Ectodermal cell (in vitro differentiated cells): Measurements from ENCODE around the gene PPP1R7.

ENCODE experiments used
- H3K27ac ChIP-seq: 2 replicates; pipeline ENCODE4 v1.7.0; 2013; ENCODE audit warnings: mild to moderate bottlenecking, low read depth, low read length; ENCODE audit not compliant: insufficient read depth, poor library complexity, severe bottlenecking
- H3K27me3 ChIP-seq: 2 replicates; pipeline ENCODE4 v1.7.0; 2013; ENCODE audit warnings: mild to moderate bottlenecking, low read length; ENCODE audit not compliant: insufficient read depth, control insufficient read depth, poor library complexity, severe bottlenecking
- H3K36me3 ChIP-seq: one replicate; pipeline ENCODE4 v1.7.0; 2013; ENCODE audit warnings: low read length; ENCODE audit not compliant: control insufficient read depth, insufficient read depth
- H3K4me1 ChIP-seq: one replicate; pipeline ENCODE4 v1.7.0; 2013; ENCODE audit warnings: low read length; ENCODE audit not compliant: control insufficient read depth, insufficient read depth
- H3K4me3 ChIP-seq: 2 replicates; pipeline ENCODE4 v1.7.0; 2013; ENCODE audit warnings: low read depth, low read length, control low read depth; ENCODE audit not compliant: insufficient read depth
- H3K9me3 ChIP-seq: 2 replicates; pipeline ENCODE4 v1.7.0; 2013; ENCODE audit warnings: mild to moderate bottlenecking, low read length, moderate library complexity; ENCODE audit not compliant: control insufficient read depth
- WGBS, 2 experiments: methylation state at CpG; one replicate each; pipeline ENCODE4 v1.1.7; 2013; ENCODE audit warnings: missing lambda C conversion rate in 2 of 2; 5-methylcytosine and 5-hydroxymethylcytosine counted together

PPP1R7 gene

DNA sequence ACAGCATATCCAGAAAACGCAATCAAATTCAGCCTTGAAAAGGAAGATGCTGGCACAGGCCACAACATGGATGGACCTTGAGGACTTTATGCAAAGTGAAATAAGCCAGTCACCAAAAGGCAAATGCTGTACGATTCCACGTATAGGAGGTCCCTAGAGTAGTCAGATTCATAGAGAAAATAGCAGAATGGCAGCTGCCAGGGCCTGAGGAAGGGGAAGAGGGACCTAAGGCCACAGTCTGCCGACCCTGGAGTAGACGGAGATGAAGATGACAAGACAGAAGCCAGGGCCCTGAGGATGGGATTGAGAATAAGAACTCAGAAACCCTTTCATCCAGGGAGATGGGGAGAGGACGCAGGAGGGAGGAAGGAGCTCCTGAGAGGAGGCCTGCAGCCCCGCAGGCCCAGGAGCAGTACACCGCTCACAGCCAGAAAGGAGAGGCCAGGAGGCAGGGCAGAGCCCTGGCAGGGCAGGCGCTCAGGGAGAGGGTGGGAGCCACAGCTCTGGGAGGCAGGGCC, 40.1 kb upstream of the PPP1R7 start:
- no peak overlapping the region for H3K27ac ChIP-seq
- no peaks in the 10 kb centered on the region for H3K4me1 ChIP-seq
- WGBS, 2 experiments = 89% methylated on average over 9 of the region's 9 CpGs
- no peaks in the 10 kb centered on the region for H3K36me3 ChIP-seq
- no peak overlapping the region for H3K4me3 ChIP-seq
- no peaks in the 10 kb centered on the region for H3K9me3 ChIP-seq
- H3K27me3 ChIP-seq = no peaks in the 10 kb centered on the region

DNA sequence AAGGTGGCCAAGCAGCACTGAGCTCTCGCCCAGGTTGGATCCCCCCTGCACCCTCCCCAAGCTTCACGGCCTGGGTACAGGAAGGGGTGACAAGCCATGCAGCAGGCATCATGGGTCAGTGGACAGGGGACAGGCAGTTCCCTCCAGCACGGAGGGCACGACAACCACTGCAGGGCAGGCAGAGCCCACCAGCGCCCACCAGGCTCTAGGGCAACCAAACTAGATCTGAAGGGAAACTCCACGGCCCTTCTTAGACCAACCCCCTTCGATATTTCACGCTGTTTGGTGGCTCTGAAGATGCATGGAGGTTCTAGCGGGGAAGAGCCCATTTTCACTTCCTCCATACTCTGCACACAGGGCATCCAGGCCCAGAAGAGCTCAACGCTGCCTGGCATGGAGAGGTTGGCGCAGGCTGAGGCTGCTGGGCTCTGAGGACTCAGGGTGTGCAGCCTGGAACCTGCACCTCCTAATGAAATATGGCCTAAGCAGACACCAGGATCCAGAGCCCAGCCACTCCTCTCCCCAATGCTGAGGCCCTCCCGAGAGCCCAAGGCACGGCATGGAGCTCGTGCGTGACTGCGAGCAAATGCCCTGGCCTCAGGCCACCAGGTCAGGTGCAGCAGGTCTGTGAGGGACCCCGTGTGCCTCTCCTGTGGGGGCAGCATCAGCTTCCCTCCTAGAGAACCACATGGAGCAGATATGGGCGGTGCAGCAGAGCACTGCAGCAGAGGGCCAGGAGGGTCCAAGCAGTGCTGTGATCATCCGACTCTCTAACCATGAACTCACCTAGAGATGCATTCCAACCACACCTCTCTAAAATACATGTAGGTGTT, 39.4 kb upstream of the PPP1R7 start:
- no peak overlapping the region for H3K4me3 ChIP-seq
- no peak overlapping the region for H3K27ac ChIP-seq
- H3K4me1 ChIP-seq = no peaks in the 10 kb centered on the region
- H3K9me3 ChIP-seq = no peaks in the 10 kb centered on the region
- 92 to 93% methylated on average over 19 of the region's 19 CpGs for WGBS, 2 experiments
- H3K36me3 ChIP-seq = no peaks in the 10 kb centered on the region
- no peaks in the 10 kb centered on the region for H3K27me3 ChIP-seq

GRCh38 chr2:241111440-241111805, 38.8 kb upstream of the PPP1R7 start:
- H3K4me3 ChIP-seq = no peak overlapping the region
- 85 to 90% methylated on average over 9 of the region's 9 CpGs for WGBS, 2 experiments
- no peaks in the 10 kb centered on the region for H3K27me3 ChIP-seq
- H3K4me1 ChIP-seq = no peaks in the 10 kb centered on the region
- no peaks in the 10 kb centered on the region for H3K9me3 ChIP-seq
- no peaks in the 10 kb centered on the region for H3K36me3 ChIP-seq
- H3K27ac ChIP-seq = no peak overlapping the region

DNA sequence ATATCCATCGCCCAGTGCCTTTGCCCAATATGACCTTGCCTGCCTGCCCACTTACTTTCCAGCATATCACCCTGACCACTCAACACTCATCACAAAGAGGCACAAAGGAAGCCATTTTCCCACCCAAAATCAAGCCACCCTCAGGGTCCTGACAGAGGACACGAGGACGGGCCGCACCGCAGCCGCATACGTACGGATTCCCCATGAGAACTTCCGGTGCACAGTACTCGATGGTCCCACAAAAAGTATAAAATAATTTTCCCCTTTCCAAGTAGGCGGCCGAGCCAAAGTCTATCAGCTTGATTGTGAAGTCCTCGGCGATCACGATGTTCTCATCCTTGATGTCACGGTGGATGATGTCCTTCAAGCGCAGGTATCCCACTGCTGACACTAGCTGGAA, 38.2 kb upstream of the PPP1R7 start:
- WGBS, 2 experiments = 90 to 93% methylated on average over 17 of the region's 17 CpGs
- H3K27me3 ChIP-seq = no peaks in the 10 kb centered on the region
- H3K4me3 ChIP-seq = no peak overlapping the region
- no peaks in the 10 kb centered on the region for H3K9me3 ChIP-seq
- no peaks in the 10 kb centered on the region for H3K4me1 ChIP-seq
- no peak overlapping the region for H3K27ac ChIP-seq
- H3K36me3 ChIP-seq = no peaks in the 10 kb centered on the region

DNA sequence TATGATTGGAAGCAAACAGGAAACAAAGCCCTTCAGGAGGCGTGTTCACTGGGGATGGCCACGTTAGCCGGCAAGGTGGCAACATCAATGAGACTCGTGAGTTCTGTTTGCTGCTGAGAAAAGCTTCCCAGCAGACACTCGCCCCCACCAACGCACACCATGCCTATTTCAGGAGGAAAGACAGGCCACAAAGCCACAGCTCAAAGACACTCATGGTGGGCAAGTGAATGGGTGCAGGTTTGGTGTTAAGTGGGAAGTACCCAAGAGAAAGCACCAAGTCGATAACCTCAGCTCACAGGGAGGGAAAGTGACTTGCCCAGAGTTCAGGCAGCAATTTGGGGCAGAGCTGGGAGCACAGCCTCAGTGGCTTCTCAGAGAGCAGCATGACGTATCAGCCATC, 37.7 kb upstream of the PPP1R7 start:
- Histone ChIP-seq H3K4me3 (no peak overlapping the region), H3K4me1 (no peaks in the 10 kb centered on the region), H3K27ac (no peak overlapping the region), H3K27me3 (no peaks in the 10 kb centered on the region), H3K9me3 (no peaks in the 10 kb centered on the region), H3K36me3 (no peaks in the 10 kb centered on the region)
- WGBS, 2 experiments = 89 to 93% methylated on average over 8 of the region's 8 CpGs

GRCh38 chr2:241114836-241115235, 35.4 kb upstream of the PPP1R7 start:
- H3K27me3 ChIP-seq = no peaks in the 10 kb centered on the region
- H3K4me3 ChIP-seq = no peak overlapping the region
- WGBS, 2 experiments = 95% methylated on average over 11 of the region's 11 CpGs
- H3K4me1 ChIP-seq = no peaks in the 10 kb centered on the region
- H3K27ac ChIP-seq = no peak overlapping the region
- H3K9me3 ChIP-seq = no peaks in the 10 kb centered on the region
- H3K36me3 ChIP-seq = no peaks in the 10 kb centered on the region

DNA sequence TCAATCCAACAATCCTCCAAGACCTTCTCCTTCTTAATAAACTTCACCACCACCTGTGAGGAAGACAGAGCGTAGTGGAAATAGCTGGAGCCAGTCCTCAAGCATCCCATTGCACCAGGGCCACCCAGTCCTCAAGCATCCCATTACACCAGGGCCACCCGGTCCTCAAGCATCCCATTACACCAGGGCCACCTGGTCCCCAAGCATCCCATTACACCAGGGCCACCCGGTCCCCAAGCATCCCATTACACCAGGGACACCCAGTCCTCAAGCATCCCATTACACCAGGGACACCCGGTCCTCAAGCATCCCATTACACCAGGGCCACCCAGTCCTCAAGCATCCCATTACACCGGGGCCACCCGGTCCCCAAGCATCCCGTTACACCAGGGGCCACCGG, 34.9 kb upstream of the PPP1R7 start:
- Histone ChIP-seq H3K4me1 (no peaks in the 10 kb centered on the region), H3K27me3 (no peaks in the 10 kb centered on the region), H3K27ac (no peak overlapping the region), H3K4me3 (no peak overlapping the region), H3K36me3 (peaks cover under 1% of the 10 kb centered on the region), H3K9me3 (no peaks in the 10 kb centered on the region)
- WGBS, 2 experiments = 92 to 93% methylated on average over 8 of the region's 8 CpGs

DNA sequence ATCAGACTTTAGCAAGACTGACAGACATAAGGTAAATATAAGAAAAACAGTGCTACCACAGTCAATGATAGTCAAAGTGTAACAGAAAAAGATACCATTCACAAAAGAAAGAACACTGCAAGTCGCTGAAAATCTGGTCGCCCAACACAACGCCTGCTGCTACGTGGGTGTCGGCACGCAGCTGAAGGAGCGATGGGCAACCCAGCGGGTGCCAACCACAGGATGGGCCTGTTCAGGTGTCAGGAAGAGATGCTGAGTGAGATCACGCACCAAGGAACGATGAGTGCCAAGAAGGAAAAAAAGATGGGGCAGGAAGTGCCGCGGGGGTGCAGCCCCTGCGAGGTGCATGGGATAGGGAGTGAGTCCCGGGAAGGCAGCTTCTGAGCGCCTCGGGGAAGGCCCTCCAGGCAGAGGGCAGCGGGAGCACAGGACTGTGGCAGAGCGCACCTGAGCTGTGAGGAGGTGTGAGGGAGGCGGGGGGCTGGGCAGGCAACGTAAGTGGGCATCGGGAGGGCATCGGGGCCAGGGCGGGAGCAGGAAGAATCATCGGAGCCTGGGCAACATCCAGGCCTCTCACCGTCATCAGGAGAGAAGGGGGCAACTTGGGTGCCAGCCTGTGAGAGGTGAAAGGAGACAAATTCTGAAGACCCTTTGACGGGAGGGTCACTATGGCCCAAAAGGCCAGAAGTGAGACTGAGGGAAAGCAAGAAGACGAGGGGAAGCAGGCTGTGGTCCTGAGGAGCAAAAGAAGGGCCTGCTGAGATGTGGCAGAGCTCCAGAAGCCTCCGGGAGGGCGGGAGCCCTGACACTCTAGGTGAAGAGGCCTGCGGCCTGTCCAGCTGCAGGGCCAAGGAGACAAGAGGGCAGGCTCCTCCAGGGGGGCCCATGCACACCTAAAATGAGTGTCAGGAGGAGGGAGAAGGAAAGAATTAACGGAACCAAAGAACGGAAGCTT, 33.4 kb upstream of the PPP1R7 start:
- Histone ChIP-seq H3K27me3 (no peaks in the 10 kb centered on the region), H3K9me3 (no peaks in the 10 kb centered on the region), H3K27ac (no peak overlapping the region), H3K4me3 (no peak overlapping the region), H3K4me1 (no peaks in the 10 kb centered on the region), H3K36me3 (peaks cover 4% of the 10 kb centered on the region)
- 92 to 93% methylated on average over 31 to 32 of the region's 32 CpGs for WGBS, 2 experiments

- 92% methylated on average over 24 of the region's 24 CpGs for WGBS, 2 experiments
- H3K4me1 ChIP-seq = no peaks in the 10 kb centered on the region
- H3K27me3 ChIP-seq = no peaks in the 10 kb centered on the region
- peaks cover 10% of the 10 kb centered on the region for H3K36me3 ChIP-seq
- H3K27ac ChIP-seq = no peak overlapping the region
- H3K4me3 ChIP-seq = no peak overlapping the region
- no peaks in the 10 kb centered on the region for H3K9me3 ChIP-seq
Observed at GRCh38 chr2:241118737-241119505, 31.3 kb upstream of the PPP1R7 start.
